A673 (cell line): ENCODE data around the gene PLEKHB2. TPM values are rescaled to one million over a fixed set of nuclear protein-coding genes. Genes with fewer than 3 reads are reported as not detected.

Experiments used
- total RNA-seq: library from RNA; stranded (reverse); gene quantifications from 2 replicates; pipeline ENCODE4 v1.2.3, GENCODE V29; 2021

Gene PLEKHB2
- total RNA-seq, 1 experiment from 2014 or later, result 63.8 TPM

Other genes with a start within 250 kb of the PLEKHB2 start
- 143 and 149 TPM in 2 replicates for gene FAM168B, start 11.9 kb upstream of the PLEKHB2 start, total RNA-seq
- gene POTEE, start 104.2 kb downstream of the PLEKHB2 start, total RNA-seq, result 0.07 and 0.09 TPM in 2 replicates